Heart left ventricle (tissue), 16 donors: ENCODE results near the gene DDX47. TPM values are rescaled to one million over a fixed set of nuclear protein-coding genes. Genes with fewer than 3 reads are reported as not detected.
"Not testable (repeated sequence)": the region's sequence is repeated elsewhere in the genome, so short reads cannot be mapped to it uniquely, and the experiment has no call there.

Experiments
- ATAC-seq, 4 donors: fragments of 200-7000 bp; cut with Tn5 transposase; one replicate each; pipeline ENCODE4 v1.9.1; 2020 to 2022; ENCODE audit warnings: moderate library complexity in 4 of 4, mild to moderate bottlenecking in 3 of 4, moderate number of reproducible peaks in 1 of 4
- DNase-seq, 5 donors: peaks; one replicate each; pipeline ENCODE4 v3.0.0-alpha.2; 2020
- H3K27ac ChIP-seq, 12 donors: fragments of 200-600 bp; sonication (generic) in 4 of 12; one replicate each; pipeline versions ENCODE4 v1.5.0 to v1.8.0; 2016 to 2022; ENCODE audit warnings: mild to moderate bottlenecking in 2 of 12
- H3K27me3 ChIP-seq, 9 donors: fragments of 200-600 bp; sonication (generic) in 2 of 9; one replicate each; pipeline versions ENCODE4 v1.5.1 to v1.8.0; 2016 to 2022; ENCODE audit warnings: mild to moderate bottlenecking in 3 of 9
- H3K36me3 ChIP-seq, 9 donors: fragments of 200-600 bp; sonication (generic) in 2 of 9; one replicate each; pipeline versions ENCODE4 v1.5.0 to v1.8.0; 2018 to 2022; ENCODE audit warnings: mild to moderate bottlenecking in 2 of 9
- H3K4me1 ChIP-seq, 12 donors: fragments of 200-600 bp; sonication (generic) in 4 of 12; one replicate each; pipeline versions ENCODE4 v1.5.0 to v1.8.0; 2016 to 2022; ENCODE audit warnings: mild to moderate bottlenecking in 3 of 12
- H3K4me3 ChIP-seq, 12 donors: fragments of 200-600 bp; sonication (generic) in 4 of 12; one replicate each; pipeline versions ENCODE4 v1.5.0 to v1.8.0; 2017 to 2022; ENCODE audit warnings: mild to moderate bottlenecking in 9 of 12, moderate library complexity in 4 of 12
- H3K9me3 ChIP-seq, 12 donors: fragments of 200-600 bp; sonication (generic) in 4 of 12; one replicate each; pipeline versions ENCODE4 v1.5.0 to v1.8.0; 2016 to 2022; ENCODE audit warnings: mild to moderate bottlenecking in 1 of 12
- POLR2A ChIP-seq, 2 donors: fragments of 450-650 bp; IDR thresholded peaks; one replicate each; pipeline ENCODE4 v1.6.1; 2017; ENCODE audit warnings: antibody characterized with exemption in 2 of 2, mild to moderate bottlenecking in 2 of 2, moderate library complexity in 2 of 2
- WGBS, 4 donors: extraction: QIAGEN DNeasy Blood & Tissue Kit in 2 of 4; methylation state at CpG; one replicate each; pipeline versions ENCODE4 v1.1.5 to v1.1.7; 2013 to 2018; 5-methylcytosine and 5-hydroxymethylcytosine counted together
- intact Hi-C, 10 donors: fragments of 100-400 bp; cut with DNase I; formaldehyde crosslinking; loops; one replicate each; pipeline versions ENCODE4 v1.11.1 to v1.14.2; 2022
- polyA plus RNA-seq, 2 donors: library from polyadenylated mRNA; stranded (reverse); fragments of 200-250 nt; gene quantifications; one replicate each; pipeline ENCODE4 v1.2.3, GENCODE V29; 2013
- total RNA-seq, 9 donors: library from RNA; depleted of rRNA in 2 of 9; stranded (reverse); fragments of >200 nt in 2 of 9; fragmentation: NEBNext Ultra II Directional in 3 of 9; extraction: Animal tissue kit (Norgen Biotek cat#: 25700) in 3 of 9; gene quantifications; one replicate each; pipeline versions ENCODE4 v1.1.0 to v1.2.4, GENCODE V29; 2016 to 2023
- TF ChIP-seq, protein P1 (sequence below), 12 donors: fragments of 200-600 bp; sonication (generic) in 4 of 12; IDR thresholded peaks; one replicate each; pipeline versions ENCODE4 v1.5.0 to v1.8.0; 2018 to 2022; ENCODE audit warnings: antibody characterized with exemption in 12 of 12, mild to moderate bottlenecking in 5 of 12
- donor health status: ischemic (EF 13 %, LVEDD 7.1; RV severe dilation, severe dysfunction).
- donor health status: healthy with polysubstance abuse.
- donor health status: DM: no; HTN: yes; CAD: no.
- donor health status: DM: no; HTN: no; CAD: no.
- donor health status: ischemic (EF 25% LVEDD 6.9; RV normal size, moderate dysfunction).
- donor health status: ischemic (EF 25% LVEDD 5.7; RV mildly dilated, moderate dysfunction).
- donor health status: healthy.
- donor health status: DM: yes; HTN: yes; CAD: no.
- donor health status: ischemic (EF 35%, LVEDD 5.7; RV mildly dilated, moderate dysfunction).
- donor health status: nonischemic (EF 11% LVEDD 7.7; RV severe dilation, severe dysfunction).
- donor health status: DM: yes; HTN: yes; CAD: no.
- donor health status: PGD.
- donor health status: ischemic (EF 29% LVEDD 5.4; RV normal size, mild dysfunction).
- donor health status: nonischemic (EF 23%, LVEDD 6.1; RV moderate dilation, normal function).

Gene DDX47
- total and polyA plus RNA-seq, 11 donors: 13.7 to 38.2 (median 27.1) TPM

DNA sequence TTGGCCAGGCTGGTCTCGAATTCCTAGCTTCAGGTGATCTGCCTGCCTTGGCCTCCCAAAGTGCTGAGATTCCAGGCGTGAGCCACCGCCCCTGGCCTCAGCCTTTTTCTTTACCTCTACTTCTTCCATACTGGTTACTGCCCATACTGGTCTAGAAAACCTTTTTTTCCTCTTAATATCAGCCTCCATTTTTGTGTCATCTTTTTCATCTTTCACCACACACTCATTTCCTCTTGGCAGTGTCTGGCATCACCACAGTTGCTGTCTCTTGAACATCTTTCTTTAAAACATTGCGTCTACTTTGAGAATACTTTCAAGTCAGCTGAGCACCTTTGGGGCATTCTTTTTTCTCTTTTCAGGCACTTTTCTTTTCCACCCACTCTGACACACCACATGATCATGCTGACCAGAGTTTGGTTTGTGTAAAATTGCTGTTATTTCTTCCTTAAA, 32.7 kb downstream of the DDX47 start:
- Histone ChIP-seq H3K9me3 (no peaks in the 10 kb centered on the region), H3K27ac (no peak overlapping the region), H3K36me3 (no peaks in the 10 kb centered on the region), H3K4me1 (no peaks in the 10 kb centered on the region), H3K27me3 (no peaks in the 10 kb centered on the region), H3K4me3 (no peak overlapping the region)
- intact Hi-C loops: loop anchor here in 1 of 10 donors (2.0 kb wide), 1 partner anchor 37 kb away; no protein-coding TSS in a partner anchor
- 93 to 96% (median 95%) methylated on average over 4 of the region's 4 CpGs for WGBS, 4 donors
- TF ChIP-seq, protein P1, sequence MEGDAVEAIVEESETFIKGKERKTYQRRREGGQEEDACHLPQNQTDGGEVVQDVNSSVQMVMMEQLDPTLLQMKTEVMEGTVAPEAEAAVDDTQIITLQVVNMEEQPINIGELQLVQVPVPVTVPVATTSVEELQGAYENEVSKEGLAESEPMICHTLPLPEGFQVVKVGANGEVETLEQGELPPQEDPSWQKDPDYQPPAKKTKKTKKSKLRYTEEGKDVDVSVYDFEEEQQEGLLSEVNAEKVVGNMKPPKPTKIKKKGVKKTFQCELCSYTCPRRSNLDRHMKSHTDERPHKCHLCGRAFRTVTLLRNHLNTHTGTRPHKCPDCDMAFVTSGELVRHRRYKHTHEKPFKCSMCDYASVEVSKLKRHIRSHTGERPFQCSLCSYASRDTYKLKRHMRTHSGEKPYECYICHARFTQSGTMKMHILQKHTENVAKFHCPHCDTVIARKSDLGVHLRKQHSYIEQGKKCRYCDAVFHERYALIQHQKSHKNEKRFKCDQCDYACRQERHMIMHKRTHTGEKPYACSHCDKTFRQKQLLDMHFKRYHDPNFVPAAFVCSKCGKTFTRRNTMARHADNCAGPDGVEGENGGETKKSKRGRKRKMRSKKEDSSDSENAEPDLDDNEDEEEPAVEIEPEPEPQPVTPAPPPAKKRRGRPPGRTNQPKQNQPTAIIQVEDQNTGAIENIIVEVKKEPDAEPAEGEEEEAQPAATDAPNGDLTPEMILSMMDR (IDR thresholded peaks at IDR 0.05): no peak
- TF ChIP-seq POLR2A (IDR thresholded peaks at IDR 0.05): no peak
- ATAC-seq: no peak
- DNase-seq: no peak

DNA sequence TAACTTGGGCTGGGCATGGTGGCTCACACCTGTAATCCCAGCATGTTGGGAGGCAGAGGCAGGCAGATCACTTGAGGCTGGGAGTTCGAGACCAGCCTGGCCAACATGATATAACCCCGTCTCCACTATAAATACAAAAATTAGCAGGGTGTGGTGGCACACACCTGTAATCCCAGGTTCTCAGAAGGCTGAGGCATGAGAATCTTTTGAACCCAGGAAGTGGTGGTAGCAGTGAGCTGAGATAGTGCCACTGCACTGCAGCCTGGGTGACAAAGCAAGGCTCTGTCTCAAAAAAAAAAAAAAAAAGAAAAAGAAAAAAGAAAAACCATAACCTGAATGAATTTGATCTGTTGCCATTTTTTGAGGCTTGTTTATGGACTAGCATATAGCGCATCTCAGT, 33.6 kb downstream of the DDX47 start:
- WGBS, 4 donors: 91 to 96% (median 94%) methylated on average over 3 of the region's 3 CpGs
- ATAC-seq, H3K4me1 ChIP-seq: not testable (repeated sequence)

DNA sequence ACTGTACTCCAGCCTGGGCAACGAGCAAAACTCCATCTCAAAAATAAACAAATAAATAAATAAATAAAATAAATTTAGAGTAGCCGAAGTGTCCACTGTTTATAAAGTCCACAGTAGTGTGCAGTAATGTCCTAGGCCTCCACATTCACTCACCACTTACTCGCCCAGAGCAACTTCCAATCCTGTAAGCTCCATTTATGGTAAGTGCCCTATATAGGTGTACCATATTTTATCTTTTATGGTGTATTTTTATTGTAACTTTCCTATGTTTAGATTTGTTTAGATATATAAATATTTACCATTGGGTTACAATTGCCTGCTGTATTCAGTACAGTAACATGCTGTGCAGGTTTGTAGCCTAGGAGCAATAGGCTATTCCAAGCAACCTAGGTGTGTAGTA, 40.3 kb downstream of the DDX47 start:
- no peaks in the 10 kb centered on the region for H3K9me3 ChIP-seq
- WGBS, 4 donors: 60 to 63% (median 62%) methylated on average over 3 of the region's 3 CpGs

More for the DNA sequence above, 33.6 kb downstream of the DDX47 start:
- not testable (repeated sequence) for H3K9me3 ChIP-seq, H3K4me3 ChIP-seq, H3K27me3 ChIP-seq, H3K27ac ChIP-seq, H3K36me3 ChIP-seq, DNase-seq
- intact Hi-C loops: loop anchor here in 1 of 10 donors (2.0 kb wide), 1 partner anchor 36 kb away; no protein-coding TSS in a partner anchor

DNA sequence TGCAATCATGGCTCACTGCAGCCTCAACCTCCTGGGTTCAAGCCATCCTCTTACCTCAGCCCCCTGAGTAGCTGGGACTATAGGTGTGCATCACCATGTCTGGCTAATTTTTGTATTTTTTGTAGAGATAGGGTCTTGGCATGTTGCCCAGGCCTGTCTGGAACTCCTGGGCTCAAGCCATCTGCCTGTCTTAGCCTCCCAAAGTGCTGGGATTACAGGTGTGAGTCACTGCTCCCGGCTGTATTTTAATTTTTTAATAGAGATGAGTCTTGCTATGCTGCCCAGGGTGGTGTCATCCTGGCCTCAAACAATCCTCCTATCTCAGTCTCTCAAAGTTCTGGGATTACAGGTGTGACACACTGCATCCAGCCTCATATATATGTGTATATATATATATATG, 46.5 kb downstream of the DDX47 start:
- Histone ChIP-seq H3K27me3 (no peaks in the 10 kb centered on the region), H3K4me1 (no peaks in the 10 kb centered on the region), H3K9me3 (no peaks in the 10 kb centered on the region), H3K36me3 (no peaks in the 10 kb centered on the region), H3K4me3 (no peak overlapping the region), H3K27ac (no peak overlapping the region)
- WGBS, 4 donors: 50 to 76% (median 70%) methylated on average over 1 of the region's 1 CpG
- TF ChIP-seq, protein P1 (IDR thresholded peaks at IDR 0.05): no peak
- no peak for TF ChIP-seq POLR2A (IDR thresholded peaks at IDR 0.05)
- no peak for DNase-seq
- ATAC-seq: no peak
- intact Hi-C loops: no loop called here

More for the DNA sequence above, 40.3 kb downstream of the DDX47 start:
- H3K36me3 ChIP-seq: no peaks in the 10 kb centered on the region
- intact Hi-C loops: no loop called here
- no peak overlapping the region for H3K27ac ChIP-seq
- DNase-seq (no peak), ATAC-seq (no peak)
- H3K27me3 ChIP-seq: no peaks in the 10 kb centered on the region
- H3K4me1 ChIP-seq: no peaks in the 10 kb centered on the region
- TF ChIP-seq, protein P1 (IDR thresholded peaks at IDR 0.05): no peak
- TF ChIP-seq POLR2A (IDR thresholded peaks at IDR 0.05): no peak
- no peak overlapping the region for H3K4me3 ChIP-seq

DNA sequence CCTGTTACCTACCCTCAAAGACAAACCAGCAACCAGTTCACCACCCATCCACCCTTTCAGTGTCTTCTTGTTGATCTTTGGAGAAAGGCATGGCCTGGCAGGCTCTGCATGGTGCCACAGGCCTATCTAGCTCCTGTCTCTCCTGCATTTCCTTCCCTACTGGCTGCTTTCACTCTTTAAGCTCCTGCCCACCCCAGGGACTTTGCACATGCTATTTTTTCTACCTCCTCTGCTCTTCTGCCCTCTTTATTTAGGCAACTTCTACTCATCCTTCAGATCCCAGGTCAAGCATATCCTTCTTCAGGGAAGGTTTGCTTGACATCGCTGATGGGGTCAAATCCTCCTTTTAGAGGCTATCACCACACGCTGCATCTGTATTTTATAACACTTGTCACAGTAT, 51.1 kb downstream of the DDX47 start:
- ATAC-seq: no peak
- no peaks in the 10 kb centered on the region for H3K27me3 ChIP-seq
- 97 to 100% (median 98%) methylated on average over 2 of the region's 2 CpGs for WGBS, 4 donors
- intact Hi-C loops: no loop called here
- no peaks in the 10 kb centered on the region for H3K36me3 ChIP-seq
- H3K9me3 ChIP-seq: no peaks in the 10 kb centered on the region
- no peak for TF ChIP-seq POLR2A (IDR thresholded peaks at IDR 0.05)
- H3K27ac ChIP-seq: no peak overlapping the region
- no peak for DNase-seq
- H3K4me3 ChIP-seq: no peak overlapping the region
- H3K4me1 ChIP-seq: no peaks in the 10 kb centered on the region
